ENCODE results near the gene SHKBP1.
A peak's percentile ranks its signal among the peaks of the same experiment; 100 is the strongest.

Gene SHKBP1

GRCh38 chr19:40604171-40604646, 27.5 kb downstream of the SHKBP1 start:
- Histone ChIP-seq H3K4me1 (ENCODE audit: insufficient read depth, insufficient read length) (peaks cover 7% of the 10 kb centered on the region), H3K9me3 (ENCODE audit: insufficient read depth, low read length) (no peaks in the 10 kb centered on the region), H3K27me3 (ENCODE audit: insufficient read depth, insufficient read length) (peaks cover 42% of the 10 kb centered on the region), H3K9ac (ENCODE audit: insufficient read length, low read depth) (no peak overlapping the region), H3K4me3 (ENCODE audit: insufficient read length, low read depth) (no peak overlapping the region), H3K36me3 (ENCODE audit: insufficient read depth, insufficient read length, low read length) (no peaks in the 10 kb centered on the region)
- TF ChIP-seq SUZ12 (IDR thresholded peaks at IDR 0.05; ENCODE audit: extremely low read depth, insufficient read depth, insufficient read length) (no peak), ZNF274 (IDR thresholded peaks at IDR 0.05; ENCODE audit: low read depth, low read length) (no peak), YY1 (IDR thresholded peaks at IDR 0.05; ENCODE audit: insufficient read depth, insufficient read length) (no peak)
- DNase-seq (ENCODE audit: low read depth, low spot score), result no peak

GRCh38 chr19:40604647-40605215, 28.1 kb downstream of the SHKBP1 start:
- Histone ChIP-seq H3K27me3 (ENCODE audit: insufficient read depth, insufficient read length) (peaks cover 46% of the 10 kb centered on the region), H3K4me3 (ENCODE audit: insufficient read length, low read depth) (peak overlapping the region; percentile 21), H3K9me3 (ENCODE audit: insufficient read depth, low read length) (no peaks in the 10 kb centered on the region), H3K36me3 (ENCODE audit: insufficient read depth, insufficient read length, low read length) (no peaks in the 10 kb centered on the region), H3K4me1 (ENCODE audit: insufficient read depth, insufficient read length) (peaks cover 7% of the 10 kb centered on the region), H3K9ac (ENCODE audit: insufficient read length, low read depth) (peak overlapping the region; percentile 72)
- TF ChIP-seq SUZ12 (IDR thresholded peaks at IDR 0.05; ENCODE audit: extremely low read depth, insufficient read depth, insufficient read length) (no peak), YY1 (IDR thresholded peaks at IDR 0.05; ENCODE audit: insufficient read depth, insufficient read length) (no peak), ZNF274 (IDR thresholded peaks at IDR 0.05; ENCODE audit: low read depth, low read length) (no peak)
- no peak for DNase-seq (ENCODE audit: low read depth, low spot score)

- no peaks in the 10 kb centered on the region for H3K36me3 ChIP-seq (ENCODE audit: insufficient read depth, insufficient read length, low read length)
- H3K4me3 ChIP-seq (ENCODE audit: insufficient read length, low read depth), result peak overlapping the region; percentile 21
- H3K9me3 ChIP-seq (ENCODE audit: insufficient read depth, low read length), result no peaks in the 10 kb centered on the region
- TF ChIP-seq ZNF274 (IDR thresholded peaks at IDR 0.05; ENCODE audit: low read depth, low read length) (no peak), SUZ12 (IDR thresholded peaks at IDR 0.05; ENCODE audit: extremely low read depth, insufficient read depth, insufficient read length) (no peak), YY1 (IDR thresholded peaks at IDR 0.05; ENCODE audit: insufficient read depth, insufficient read length) (no peak)
- H3K9ac ChIP-seq (ENCODE audit: insufficient read length, low read depth), result peak overlapping the region; percentile 72
- DNase-seq (ENCODE audit: low read depth, low spot score), result no peak
- peaks cover 4% of the 10 kb centered on the region for H3K4me1 ChIP-seq (ENCODE audit: insufficient read depth, insufficient read length)
- peaks cover 49% of the 10 kb centered on the region for H3K27me3 ChIP-seq (ENCODE audit: insufficient read depth, insufficient read length)
These were observed 28.7 kb downstream of the SHKBP1 start for GRCh38 chr19:40605216-40605971.

GRCh38 chr19:40607311-40608239, 30.9 kb downstream of the SHKBP1 start:
- no peaks in the 10 kb centered on the region for H3K9me3 ChIP-seq (ENCODE audit: insufficient read depth, low read length)
- TF ChIP-seq SUZ12 (IDR thresholded peaks at IDR 0.05; ENCODE audit: extremely low read depth, insufficient read depth, insufficient read length), result no peak
- no peak for TF ChIP-seq ZNF274 (IDR thresholded peaks at IDR 0.05; ENCODE audit: low read depth, low read length)
- no peak for TF ChIP-seq YY1 (IDR thresholded peaks at IDR 0.05; ENCODE audit: insufficient read depth, insufficient read length)
- H3K9ac ChIP-seq (ENCODE audit: insufficient read length, low read depth), result no peak overlapping the region
- H3K36me3 ChIP-seq (ENCODE audit: insufficient read depth, insufficient read length, low read length), result no peaks in the 10 kb centered on the region
- peaks cover 56% of the 10 kb centered on the region for H3K27me3 ChIP-seq (ENCODE audit: insufficient read depth, insufficient read length)
- H3K4me1 ChIP-seq (ENCODE audit: insufficient read depth, insufficient read length), result peaks cover 4% of the 10 kb centered on the region
- no peak for DNase-seq (ENCODE audit: low read depth, low spot score)
- H3K4me3 ChIP-seq (ENCODE audit: insufficient read length, low read depth), result no peak overlapping the region

GRCh38 chr19:40608240-40608621, 31.6 kb downstream of the SHKBP1 start:
- no peaks in the 10 kb centered on the region for H3K9me3 ChIP-seq (ENCODE audit: insufficient read depth, low read length)
- H3K9ac ChIP-seq (ENCODE audit: insufficient read length, low read depth), result no peak overlapping the region
- no peaks in the 10 kb centered on the region for H3K36me3 ChIP-seq (ENCODE audit: insufficient read depth, insufficient read length, low read length)
- H3K27me3 ChIP-seq (ENCODE audit: insufficient read depth, insufficient read length), result peaks cover 56% of the 10 kb centered on the region
- no peak overlapping the region for H3K4me3 ChIP-seq (ENCODE audit: insufficient read length, low read depth)
- H3K4me1 ChIP-seq (ENCODE audit: insufficient read depth, insufficient read length), result peaks cover 6% of the 10 kb centered on the region
- TF ChIP-seq SUZ12 (IDR thresholded peaks at IDR 0.05; ENCODE audit: extremely low read depth, insufficient read depth, insufficient read length), result no peak
- TF ChIP-seq YY1 (IDR thresholded peaks at IDR 0.05; ENCODE audit: insufficient read depth, insufficient read length), result no peak
- no peak for TF ChIP-seq ZNF274 (IDR thresholded peaks at IDR 0.05; ENCODE audit: low read depth, low read length)
- DNase-seq (ENCODE audit: low read depth, low spot score), result no peak

GRCh38 chr19:40608957-40609356, 32.3 kb downstream of the SHKBP1 start:
- H3K9ac ChIP-seq (ENCODE audit: insufficient read length, low read depth), result peak overlapping the region; percentile 50
- peaks cover 56% of the 10 kb centered on the region for H3K27me3 ChIP-seq (ENCODE audit: insufficient read depth, insufficient read length)
- DNase-seq (ENCODE audit: low read depth, low spot score), result no peak
- no peaks in the 10 kb centered on the region for H3K9me3 ChIP-seq (ENCODE audit: insufficient read depth, low read length)
- TF ChIP-seq ZNF274 (IDR thresholded peaks at IDR 0.05; ENCODE audit: low read depth, low read length), result no peak
- no peak for TF ChIP-seq SUZ12 (IDR thresholded peaks at IDR 0.05; ENCODE audit: extremely low read depth, insufficient read depth, insufficient read length)
- no peak for TF ChIP-seq YY1 (IDR thresholded peaks at IDR 0.05; ENCODE audit: insufficient read depth, insufficient read length)
- peaks cover 6% of the 10 kb centered on the region for H3K4me1 ChIP-seq (ENCODE audit: insufficient read depth, insufficient read length)
- H3K4me3 ChIP-seq (ENCODE audit: insufficient read length, low read depth), result no peak overlapping the region
- H3K36me3 ChIP-seq (ENCODE audit: insufficient read depth, insufficient read length, low read length), result no peaks in the 10 kb centered on the region
